IMR-90 (cell line): ENCODE data around the gene PITPNB.

ENCODE experiments used
- CTCF ChIP-seq: conservative IDR thresholded peaks from 2 replicates; pipeline ENCODE4 v1.5.1; 2012; ENCODE audit warnings: mild to moderate bottlenecking, low read depth, low read length, improper control_type of control experiment
- ELK1 ChIP-seq: fragments of 150-350 bp; IDR thresholded peaks from 2 replicates; pipeline ENCODE4 v1.6.1; 2016; ENCODE audit warnings: low read depth, mild to moderate bottlenecking, low read length, moderate library complexity, borderline replicate concordance
- FOS ChIP-seq: fragments of 150-350 bp; IDR thresholded peaks from 2 replicates; pipeline ENCODE4 v1.6.1; 2016; ENCODE audit warnings: low read depth, low read length
- MXI1 ChIP-seq: IDR thresholded peaks from 2 replicates; pipeline ENCODE4 v1.6.1; 2012; ENCODE audit warnings: low read depth, mild to moderate bottlenecking, low read length, moderate library complexity, borderline replicate concordance
- POLR2A ChIP-seq: IDR thresholded peaks from 2 replicates; pipeline ENCODE4 v1.6.1; 2012; ENCODE audit warnings: mild to moderate bottlenecking, low read depth, low read length
- USF2 ChIP-seq: fragments of 150-350 bp; IDR thresholded peaks from 2 replicates; pipeline ENCODE4 v1.6.1; 2017; ENCODE audit warnings: mild to moderate bottlenecking, antibody characterized with exemption, low read length, low read depth

- no peak for TF ChIP-seq CTCF
- TF ChIP-seq POLR2A = no peak
- TF ChIP-seq ELK1 = no peak
- TF ChIP-seq USF2 = no peak
- no peak for TF ChIP-seq FOS
- no peak for TF ChIP-seq MXI1
These were observed 74.8 kb downstream of the PITPNB start for GRCh38 chr22:27844256-27844655.
